Activated gamma-delta T cell (primary cell): ENCODE data around the gene MYOCD.

Experiments used
- DNase-seq: peaks from one replicate; lab custom pipeline; 2025; lab: John Stamatoyannopoulos, UW

MYOCD gene

GRCh38 chr17:12643822-12644221 lies 21.9 kb upstream of the MYOCD start:
- DNase-seq = no peak

DNA sequence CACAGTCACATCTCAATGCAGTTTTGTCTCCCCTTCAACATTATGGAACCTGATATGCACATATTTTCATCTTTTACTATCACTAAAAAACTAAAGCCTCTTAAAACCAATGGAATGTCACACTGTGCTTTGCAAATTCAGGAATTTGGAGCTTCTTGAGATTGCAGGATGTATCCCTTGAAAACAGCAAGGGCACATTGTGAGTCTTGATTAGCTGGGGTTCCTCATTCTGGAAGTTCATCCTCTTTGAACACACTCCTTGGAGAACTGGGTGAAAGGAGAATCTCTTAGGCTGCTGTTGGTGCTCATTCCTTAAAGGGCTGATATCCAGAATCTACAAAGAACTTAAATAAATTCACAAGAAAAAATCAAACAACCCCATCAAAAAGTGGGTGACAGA lies 21.1 kb upstream of the MYOCD start:
- DNase-seq = no peak

GRCh38 chr17:12646761-12647422 lies 18.8 kb upstream of the MYOCD start:
- no peak for DNase-seq

DNA sequence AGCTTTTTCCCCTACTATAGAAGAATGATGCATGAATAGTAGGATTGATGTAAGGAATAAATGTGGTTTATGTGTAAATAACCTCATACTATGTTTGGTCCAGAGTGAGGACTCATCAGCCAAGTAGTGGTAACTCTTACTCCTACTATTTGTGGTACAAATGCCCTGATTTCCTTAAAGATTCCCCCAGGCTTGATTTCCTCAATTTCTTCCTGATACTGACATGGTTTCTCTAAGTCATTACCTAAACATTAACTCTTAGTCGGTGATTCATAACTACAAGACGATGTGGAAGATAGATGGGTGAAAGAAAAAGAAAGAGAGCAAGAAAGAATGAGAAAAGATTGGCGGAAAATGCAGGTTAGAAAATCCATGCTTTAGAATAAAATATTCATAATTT lies 17.2 kb upstream of the MYOCD start:
- no peak for DNase-seq

DNA sequence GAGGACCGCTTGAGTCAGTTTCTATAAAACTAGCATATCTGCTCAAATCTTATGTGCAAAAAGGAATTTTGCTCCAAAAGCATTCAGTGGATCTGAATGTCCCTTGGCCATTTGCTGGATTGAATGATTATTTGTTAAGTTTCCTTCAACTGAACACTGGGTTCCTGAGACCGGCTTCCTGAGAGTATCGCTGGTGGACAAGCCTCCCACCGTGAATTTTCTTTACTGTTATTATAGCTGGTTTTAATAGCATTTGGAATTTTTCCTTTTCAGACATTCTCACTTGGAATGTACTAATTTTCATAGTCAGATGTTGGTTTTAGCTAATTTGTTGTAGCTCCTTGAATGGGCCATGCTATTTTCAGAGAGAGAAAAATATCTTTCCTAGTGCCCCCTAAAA lies 9.8 kb upstream of the MYOCD start:
- no peak for DNase-seq

DNA sequence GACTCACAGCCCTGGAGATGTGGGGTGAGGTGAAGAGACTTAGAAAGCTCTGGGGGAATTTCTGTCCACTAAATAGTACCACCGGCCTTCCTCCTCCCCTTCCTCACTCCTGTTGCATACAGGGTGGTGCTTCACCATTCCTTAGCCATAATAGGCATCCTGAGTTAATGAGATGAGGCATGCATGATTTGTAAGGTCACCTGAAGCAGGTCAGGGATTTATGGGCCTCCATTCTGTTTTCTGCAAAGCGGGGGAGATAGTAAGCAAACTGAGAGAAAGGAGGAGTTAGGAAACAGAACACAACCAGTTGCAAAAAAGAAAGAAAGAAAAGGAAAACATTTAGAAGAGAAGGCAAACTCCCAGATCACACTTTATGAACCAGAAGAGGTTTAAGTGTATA lies 9.3 kb upstream of the MYOCD start:
- no peak for DNase-seq

DNA sequence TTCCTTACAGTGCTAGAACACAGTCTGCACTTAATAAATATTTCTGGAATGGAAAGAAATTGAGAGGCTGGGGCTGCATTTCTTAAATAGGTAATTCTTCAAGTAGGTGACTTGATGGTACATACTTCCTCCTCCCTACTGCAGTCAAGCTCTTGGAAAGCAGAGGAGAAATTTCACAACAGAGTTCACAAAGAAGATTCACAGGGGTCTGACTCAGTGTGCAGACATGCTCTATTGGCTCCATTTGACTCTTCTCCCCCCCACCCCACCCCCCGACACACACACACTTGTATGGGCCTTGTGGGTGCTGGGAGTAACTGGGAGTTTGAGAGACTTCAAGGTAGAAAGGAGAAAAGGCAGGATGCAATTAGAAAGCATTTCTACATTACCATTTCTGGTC lies 6.2 kb upstream of the MYOCD start:
- no peak for DNase-seq

DNA sequence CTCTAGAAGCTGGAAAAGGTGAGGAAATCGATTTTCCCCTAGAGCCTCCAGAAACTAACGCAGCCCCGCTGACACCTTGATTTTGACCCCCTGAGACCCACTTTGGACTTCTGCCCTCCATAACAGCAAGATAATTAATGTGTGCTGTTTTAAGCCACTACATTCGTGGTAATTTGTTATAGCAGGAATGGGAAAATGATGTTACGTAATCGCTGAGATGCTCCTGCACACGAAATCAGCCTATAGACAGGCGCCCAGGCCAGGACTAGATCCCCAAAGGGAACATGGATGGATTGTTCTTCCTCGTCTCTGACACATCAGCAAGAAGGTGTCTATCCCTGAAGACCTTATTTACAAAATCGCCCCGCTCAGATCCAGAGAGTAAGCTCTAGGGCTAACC lies 1.4 kb upstream of the MYOCD start:
- no peak for DNase-seq

DNA sequence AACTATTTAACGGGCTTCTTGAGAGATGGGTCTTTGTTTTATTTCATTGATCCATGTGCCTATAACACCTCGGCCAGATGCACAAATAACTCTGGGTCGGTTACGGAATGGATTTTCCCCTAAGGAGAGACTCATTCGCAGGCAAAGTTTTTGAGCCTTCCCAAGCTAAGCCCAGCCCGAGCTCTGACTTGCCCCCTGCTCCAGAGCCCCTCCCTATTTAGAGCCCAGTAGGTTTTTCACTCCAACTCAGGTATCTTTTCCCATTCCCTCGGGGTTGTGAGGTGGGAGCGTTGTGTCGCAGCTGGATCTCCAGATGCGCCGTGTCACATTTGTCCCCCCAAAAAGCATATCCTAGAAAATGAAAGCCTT lies 812 bp upstream of the MYOCD start:
- DNase-seq = no peak

DNA sequence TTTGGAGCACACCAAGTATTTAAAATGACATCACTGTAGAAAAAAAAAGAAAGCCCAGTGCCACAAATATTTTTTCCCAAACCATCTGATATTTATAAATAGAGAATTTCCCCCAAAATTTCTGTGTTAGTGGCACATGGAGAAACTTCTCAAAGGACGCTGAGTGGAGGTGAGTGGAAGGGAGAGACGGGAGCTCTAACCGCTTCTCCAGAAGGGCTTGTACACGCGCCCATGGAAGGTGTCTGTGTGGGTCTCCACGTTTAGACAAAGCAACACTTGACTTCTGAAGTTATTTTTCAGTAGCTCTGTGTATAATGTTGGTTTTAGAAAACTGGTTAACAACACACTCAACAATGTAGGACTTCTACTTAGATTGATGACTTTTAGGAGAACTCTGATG lies 1.0 kb downstream of the MYOCD start:
- no peak for DNase-seq

DNA sequence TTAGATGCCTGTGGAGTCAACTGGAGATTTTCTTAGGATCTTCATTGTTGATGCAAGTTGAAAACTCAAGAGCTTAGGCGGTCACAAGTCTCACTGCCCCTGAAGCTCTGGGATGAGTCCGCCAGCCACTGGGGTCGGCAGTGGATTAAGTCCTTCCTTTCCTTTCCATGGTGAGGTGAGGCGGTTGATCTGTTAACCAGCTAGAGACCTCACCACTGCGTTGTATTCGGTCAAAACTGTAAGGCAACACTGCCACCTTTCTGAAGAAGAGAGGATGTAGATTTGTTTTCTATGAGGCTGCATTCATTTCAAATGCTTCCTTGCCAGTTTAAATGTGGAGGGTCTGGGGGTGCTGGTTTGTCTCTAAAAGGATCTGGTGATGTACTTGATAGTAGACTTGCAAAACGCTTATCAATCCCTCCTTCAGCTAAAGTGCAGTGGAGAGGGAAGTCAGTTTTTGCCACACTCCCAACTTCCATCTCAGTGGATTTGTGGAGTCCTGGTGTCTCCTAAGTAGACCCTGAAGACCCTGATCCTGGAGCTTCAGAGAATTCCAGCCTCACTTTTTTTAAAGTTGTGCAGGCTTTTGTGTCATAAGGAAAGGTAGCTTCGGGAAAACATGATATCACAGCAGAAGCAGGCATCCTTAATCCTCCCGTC lies 1.7 kb downstream of the MYOCD start:
- no peak for DNase-seq

DNA sequence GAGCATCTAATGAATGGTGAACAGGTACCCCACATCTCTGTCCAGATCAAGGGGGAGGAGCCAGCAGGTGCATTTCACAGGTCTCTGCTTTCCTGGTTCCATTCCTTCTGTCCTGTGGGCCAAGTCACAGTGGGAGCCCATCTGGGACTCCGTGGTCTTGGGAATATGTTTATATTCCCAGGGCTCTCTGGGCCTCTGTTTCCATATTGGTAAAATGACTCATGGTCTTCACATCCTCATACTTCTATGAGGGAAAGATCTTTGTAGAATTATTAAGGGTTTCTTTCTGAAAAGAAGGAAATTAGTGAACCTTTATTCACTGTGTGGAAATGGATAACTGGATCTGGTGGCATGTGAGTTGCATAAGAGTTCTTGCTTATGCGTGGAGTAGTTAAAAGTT lies 6.2 kb downstream of the MYOCD start:
- DNase-seq = no peak

DNA sequence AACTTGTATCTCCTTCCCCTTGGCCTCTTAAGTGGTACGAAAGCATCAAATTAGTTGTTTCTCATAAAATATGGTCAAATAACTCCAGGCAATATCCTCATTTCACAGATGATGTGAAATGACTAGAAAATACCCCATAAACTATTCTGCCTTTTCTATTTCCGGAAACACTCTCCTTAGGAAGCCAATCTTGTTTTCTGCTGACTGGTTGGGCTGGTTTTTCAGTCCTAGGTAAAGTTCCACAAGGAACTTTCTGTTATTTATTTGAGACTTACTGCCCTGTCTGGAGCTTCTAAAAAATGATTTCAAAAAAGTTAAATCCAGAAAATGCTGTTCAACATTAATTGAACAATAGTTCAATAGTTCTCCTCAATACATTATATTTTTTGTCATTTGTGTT lies 7.3 kb downstream of the MYOCD start:
- no peak for DNase-seq

DNA sequence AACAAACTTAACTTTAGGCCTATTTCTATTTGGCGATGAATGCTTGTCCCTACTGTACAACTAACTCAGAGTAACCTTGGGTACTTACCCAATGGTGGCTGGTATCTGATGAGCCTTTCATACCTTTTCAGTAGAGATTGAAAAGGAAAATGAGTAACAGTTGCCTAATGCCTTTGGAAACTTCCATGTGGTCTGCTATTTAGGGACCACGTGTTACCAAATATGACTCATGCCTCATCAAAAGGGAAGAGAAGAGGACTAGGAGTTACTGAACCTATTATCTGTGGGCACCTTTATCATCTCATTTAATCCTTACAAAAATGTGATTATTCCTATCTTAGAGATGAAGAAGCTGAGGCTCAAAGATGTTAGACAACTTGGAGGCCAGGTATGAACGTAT lies 8.1 kb downstream of the MYOCD start:
- DNase-seq = no peak

- DNase-seq = no peak
These were observed 14.8 kb downstream of the MYOCD start for GRCh38 chr17:12680407-12680897.

GRCh38 chr17:12680993-12681392 lies 15.3 kb downstream of the MYOCD start:
- no peak for DNase-seq

GRCh38 chr17:12683299-12683698 lies 17.6 kb downstream of the MYOCD start:
- DNase-seq = no peak

- no peak for DNase-seq
These were observed 20.8 kb downstream of the MYOCD start for GRCh38 chr17:12686486-12686885.

DNA sequence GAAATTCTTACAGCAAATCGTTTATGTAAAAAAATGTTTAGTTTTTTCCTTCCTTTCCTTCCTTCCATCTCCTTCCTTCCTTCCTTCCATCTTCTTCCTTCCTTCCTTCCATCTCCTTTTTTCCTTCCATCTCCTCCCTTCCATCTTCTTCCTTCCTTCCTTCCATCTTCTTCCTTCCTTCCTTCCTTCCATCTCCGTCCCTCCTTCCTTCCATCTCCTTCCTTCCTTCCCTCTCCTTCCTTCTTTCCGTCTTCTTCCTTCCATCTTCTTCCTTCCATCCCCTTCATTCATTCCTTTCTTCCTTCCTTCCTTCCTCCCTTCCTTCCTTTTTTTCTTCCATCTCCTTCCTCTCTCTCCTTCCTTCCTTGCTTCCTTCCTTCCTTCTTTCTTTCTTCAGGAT lies 22.7 kb downstream of the MYOCD start:
- no peak for DNase-seq

DNA sequence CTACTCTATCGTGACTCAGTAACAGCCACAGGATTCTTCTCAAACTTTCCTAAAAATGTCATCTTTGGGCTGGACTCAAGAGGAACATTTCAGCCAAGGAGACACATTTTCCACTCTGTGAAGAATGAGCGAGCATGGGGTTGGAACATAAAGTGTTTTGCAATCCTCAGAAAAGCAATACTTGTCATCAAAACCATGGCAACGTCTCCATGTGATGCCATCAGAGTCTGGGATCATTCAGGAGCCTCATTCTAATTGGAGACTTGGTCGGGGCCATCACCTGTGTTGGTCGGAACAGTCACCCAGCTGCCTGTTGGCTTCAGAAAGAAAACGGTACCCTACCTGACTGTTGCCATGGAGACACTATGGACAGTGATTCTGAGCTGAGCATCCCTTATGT lies 25.5 kb downstream of the MYOCD start:
- no peak for DNase-seq

DNA sequence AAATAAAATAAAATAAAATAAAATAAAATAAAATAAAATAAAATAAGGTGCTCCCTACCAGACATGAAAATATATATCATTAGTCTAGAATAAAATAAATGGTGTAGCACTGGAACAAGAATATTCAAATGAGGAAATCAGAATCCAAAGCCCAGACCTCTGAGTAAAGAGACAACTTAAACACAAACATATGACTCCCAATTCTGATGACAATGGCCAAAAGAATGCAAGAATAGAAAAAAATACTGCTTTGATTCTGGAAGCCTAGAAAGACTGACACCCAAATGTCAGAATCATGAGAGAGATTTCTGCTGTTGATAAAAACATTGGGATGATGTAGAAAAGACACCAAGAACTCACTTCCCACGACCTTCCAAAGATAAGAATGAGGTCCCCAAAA lies 27.9 kb downstream of the MYOCD start:
- no peak for DNase-seq

DNA sequence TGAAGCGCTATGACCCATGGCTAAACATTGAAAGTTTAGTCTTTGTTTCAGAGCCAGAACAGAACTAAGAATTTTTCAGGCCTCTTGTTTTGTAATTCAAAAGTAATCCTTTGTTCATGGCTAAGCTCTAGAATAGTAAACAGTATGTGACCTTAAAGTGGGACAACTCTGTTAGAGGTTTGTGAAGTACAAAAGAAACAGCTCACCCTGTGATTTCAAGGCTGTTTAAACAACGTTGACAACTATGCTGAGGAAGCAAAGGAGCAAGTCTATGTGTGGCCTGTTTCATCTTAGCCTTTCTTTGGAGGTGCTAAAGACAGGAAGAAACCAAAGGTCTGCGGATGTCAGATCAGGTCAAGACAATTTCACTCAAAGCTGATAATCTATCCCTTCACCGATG lies 40.4 kb downstream of the MYOCD start:
- DNase-seq = no peak

GRCh38 chr17:12709063-12709462 lies 43.4 kb downstream of the MYOCD start:
- no peak for DNase-seq

DNA sequence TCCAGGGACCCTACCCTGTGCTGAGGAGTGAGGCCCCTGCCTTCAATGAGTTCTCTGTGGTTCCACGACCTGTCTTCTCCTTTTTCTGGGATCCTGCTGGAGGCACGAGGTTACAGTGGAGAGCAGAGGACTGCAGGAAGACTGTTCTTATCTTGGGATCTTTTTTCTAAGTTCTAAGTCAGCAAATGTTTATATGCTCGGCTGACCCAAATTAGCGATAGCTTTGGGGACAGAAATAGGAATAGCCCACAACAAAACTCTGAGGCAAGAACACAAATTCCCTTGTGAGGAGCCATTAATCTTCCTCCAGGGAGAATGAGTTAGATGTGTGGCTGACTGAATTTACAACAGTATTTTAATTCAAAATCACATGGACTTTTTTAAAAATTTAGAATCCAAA lies 46.7 kb downstream of the MYOCD start:
- no peak for DNase-seq
